ENCODE results near the gene RFX3.
"Not testable (repeated sequence)": the region's sequence is repeated elsewhere in the genome, so short reads cannot be mapped to it uniquely, and the experiment has no call there.

RFX3 gene

GRCh38 chr9:3346549-3346948 is 179.3 kb downstream of the RFX3 start:
- DNase-seq (ENCODE audit: low read depth), result no peak

- DNase-seq (ENCODE audit: low read depth), result no peak
Measured at GRCh38 chr9:3343671-3344070, 182.1 kb downstream of the RFX3 start.

GRCh38 chr9:3342159-3342777 is 183.5 kb downstream of the RFX3 start:
- DNase-seq (ENCODE audit: low read depth), result no peak

- no peak for DNase-seq (ENCODE audit: low read depth)
Measured at GRCh38 chr9:3337515-3338225, 188.1 kb downstream of the RFX3 start.

- no peak for DNase-seq (ENCODE audit: low read depth)
Measured at GRCh38 chr9:3336951-3337350, 188.8 kb downstream of the RFX3 start.

GRCh38 chr9:3332802-3333201 is 193.0 kb downstream of the RFX3 start:
- DNase-seq (ENCODE audit: low read depth), result no peak

GRCh38 chr9:3331801-3332200 is 194.0 kb downstream of the RFX3 start:
- no peak for DNase-seq (ENCODE audit: low read depth)

- no peak for DNase-seq (ENCODE audit: low read depth)
Measured at GRCh38 chr9:3330792-3331420, 194.9 kb downstream of the RFX3 start.

- no peak for DNase-seq (ENCODE audit: low read depth)
Measured at GRCh38 chr9:3329361-3329760, 196.4 kb downstream of the RFX3 start.

- DNase-seq (ENCODE audit: low read depth), result no peak
Measured at GRCh38 chr9:3323714-3324113, 202.1 kb downstream of the RFX3 start.

- no peak for DNase-seq (ENCODE audit: low read depth)
Measured at GRCh38 chr9:3321186-3321585, 204.6 kb downstream of the RFX3 start.

- DNase-seq (ENCODE audit: low read depth), result not testable (repeated sequence)
Measured at GRCh38 chr9:3312595-3312994, 213.2 kb downstream of the RFX3 start.

- no peak for DNase-seq (ENCODE audit: low read depth)
Measured at GRCh38 chr9:3308609-3309008, 217.2 kb downstream of the RFX3 start.

GRCh38 chr9:3304388-3304787 is 221.4 kb downstream of the RFX3 start:
- not testable (repeated sequence) for DNase-seq (ENCODE audit: low read depth)

GRCh38 chr9:3299872-3300271 is 225.9 kb downstream of the RFX3 start:
- no peak for DNase-seq (ENCODE audit: low read depth)

- DNase-seq (ENCODE audit: low read depth), result no peak
Measured at GRCh38 chr9:3296536-3296935, 229.3 kb downstream of the RFX3 start.

- DNase-seq (ENCODE audit: low read depth), result no peak
Measured at GRCh38 chr9:3292311-3292710, 233.5 kb downstream of the RFX3 start.

GRCh38 chr9:3290231-3290840 is 235.5 kb downstream of the RFX3 start:
- no peak for DNase-seq (ENCODE audit: low read depth)

GRCh38 chr9:3288686-3289085 is 237.1 kb downstream of the RFX3 start:
- no peak for DNase-seq (ENCODE audit: low read depth)

GRCh38 chr9:3285365-3286161 is 240.2 kb downstream of the RFX3 start:
- DNase-seq (ENCODE audit: low read depth), result no peak

GRCh38 chr9:3282365-3282764 is 243.4 kb downstream of the RFX3 start:
- no peak for DNase-seq (ENCODE audit: low read depth)

- DNase-seq (ENCODE audit: low read depth), result no peak
Measured at GRCh38 chr9:3281399-3281798, 244.4 kb downstream of the RFX3 start.

Data from activated T-helper 1 cell treated with Interleukin-2 at 50 U/mL for 16 hours (primary cell).